Effector CD8-positive, alpha-beta T cell (primary cell): ENCODE results near the gene SDHD.
A peak's percentile ranks its signal among the peaks of the same experiment; 100 is the strongest.
"Not testable (repeated sequence)": the region's sequence is repeated elsewhere in the genome, so short reads cannot be mapped to it uniquely, and the experiment has no call there.

Source experiments
- DNase-seq: peaks from one replicate; lab custom pipeline; 2025; lab: John Stamatoyannopoulos, UW
- total RNA-seq, 4 experiments: gene quantifications; one replicate each; lab custom pipeline; 2026; lab: John Stamatoyannopoulos, UW

Gene SDHD
- total RNA-seq: 25.6 to 37.3 (median 29.8) reads per million in 4 experiments

DNA sequence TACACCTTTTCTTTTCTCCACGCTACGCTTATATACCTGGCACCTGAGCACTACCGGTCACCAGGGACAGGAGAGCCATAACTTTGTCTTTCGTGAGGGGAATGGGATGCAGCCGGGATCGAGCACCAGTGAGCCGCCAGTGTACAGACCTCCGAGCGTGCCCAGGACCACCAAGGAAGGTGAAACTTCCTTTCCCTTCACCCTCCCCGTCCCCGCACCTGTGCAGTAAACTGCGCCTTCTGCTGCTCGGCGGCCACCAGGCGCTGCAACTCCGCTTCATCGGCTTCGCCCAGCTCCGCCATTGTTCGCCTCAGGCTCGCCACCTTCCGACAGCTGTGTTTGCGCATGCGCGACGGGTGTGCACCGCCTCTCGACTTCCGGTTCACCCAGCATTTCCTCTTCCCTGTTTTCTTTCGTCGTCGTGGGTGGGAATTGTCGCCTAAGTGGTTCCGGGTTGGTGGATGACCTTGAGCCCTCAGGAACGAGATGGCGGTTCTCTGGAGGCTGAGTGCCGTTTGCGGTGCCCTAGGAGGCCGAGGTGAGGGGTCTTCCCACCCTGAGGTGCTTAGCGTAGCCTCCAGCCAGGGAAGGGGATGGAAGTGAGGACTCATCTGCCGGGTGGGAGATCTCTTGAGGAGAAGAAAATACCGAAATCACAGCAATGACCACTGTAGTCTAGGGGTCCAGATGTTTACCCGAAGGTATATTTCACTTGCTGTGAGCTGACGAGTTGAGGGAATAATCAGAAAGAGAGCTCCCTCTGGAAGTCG is at the start of gene SDHD, which contains the start of gene TIMM8B:
Gene SDHD (plus strand): TSS at position 452 of the 770 bp plus-strand sequence. CDS start 35 bp downstream, at position 487.
Gene TIMM8B (minus strand): TSS at position 335 of the 770 bp plus-strand sequence. CDS start 33 bp downstream, at position 302.
- peak; percentile 94 for DNase-seq

DNA sequence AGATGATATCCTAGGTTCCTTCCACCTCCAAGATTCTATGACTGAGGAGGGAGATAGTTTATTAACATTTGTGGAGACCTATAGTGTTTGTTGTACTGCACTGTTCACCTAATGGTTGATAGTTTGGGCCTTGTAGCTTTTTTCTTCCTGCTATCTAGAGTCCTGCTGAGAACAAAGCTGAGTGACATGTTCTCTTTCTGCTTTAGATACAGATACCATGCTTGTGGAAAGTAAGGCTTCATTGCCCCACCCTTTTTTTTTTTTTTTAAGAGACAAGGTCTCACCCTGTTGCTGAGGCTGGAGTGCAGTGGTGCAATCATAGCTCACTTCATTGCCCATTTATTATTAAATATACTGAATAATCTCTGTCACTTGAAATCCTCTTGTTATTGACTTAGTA is 49.1 kb upstream of the SDHD start:
- DNase-seq: no peak

DNA sequence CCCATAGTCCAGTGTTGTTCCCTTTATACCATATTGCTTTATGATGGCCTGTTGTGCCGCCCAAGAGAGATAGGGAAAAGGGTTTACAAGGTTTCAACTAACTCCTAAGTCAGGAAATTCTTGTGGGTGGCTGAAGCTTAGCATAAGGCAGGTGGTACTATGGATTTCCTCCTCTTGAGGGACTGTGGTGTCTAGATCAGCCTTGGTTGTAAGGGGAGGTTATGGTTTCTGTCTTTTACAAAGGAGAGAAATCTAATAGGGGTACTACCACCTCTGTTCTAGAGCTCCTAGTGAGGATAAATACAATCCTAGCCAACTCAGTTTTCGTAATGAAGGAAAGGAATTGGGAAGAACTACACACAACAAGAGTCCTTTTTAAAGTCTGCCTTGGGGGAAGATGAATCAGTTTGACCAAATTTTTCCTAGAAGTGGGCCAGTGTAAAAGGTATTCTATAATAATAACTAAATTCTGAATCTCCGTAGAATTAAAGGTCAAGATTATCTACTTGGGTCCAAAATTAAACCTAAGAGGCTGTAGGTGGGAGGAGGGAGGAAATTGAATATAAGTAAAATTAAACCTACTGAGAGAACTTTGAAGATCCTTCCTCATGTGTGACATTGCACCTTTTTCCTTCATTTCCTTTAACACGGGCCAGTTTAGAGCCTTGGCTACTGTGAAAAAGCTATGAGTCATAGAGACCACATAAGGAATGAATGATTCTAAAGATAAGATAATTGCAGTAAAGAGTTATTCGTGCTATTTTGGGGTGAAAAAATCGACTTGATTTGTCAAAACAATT is 44.3 kb upstream of the SDHD start:
- no peak for DNase-seq

DNA sequence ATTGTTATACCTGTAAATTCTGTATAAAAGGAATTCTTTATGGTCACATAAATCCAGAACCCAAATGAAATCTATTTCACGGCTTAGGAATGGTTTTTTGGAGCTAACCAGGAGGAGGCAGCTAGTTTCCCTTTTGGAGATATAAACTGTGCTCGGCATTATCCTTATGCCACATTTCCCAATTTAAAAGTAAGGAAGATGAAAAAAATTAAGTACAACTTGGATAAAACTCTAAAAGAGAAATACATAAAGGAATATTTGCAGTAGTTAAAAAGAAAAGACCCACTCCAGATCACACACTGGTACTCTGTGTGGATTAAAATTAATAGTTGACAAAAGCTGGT is 43.7 kb upstream of the SDHD start:
- DNase-seq: no peak

DNA sequence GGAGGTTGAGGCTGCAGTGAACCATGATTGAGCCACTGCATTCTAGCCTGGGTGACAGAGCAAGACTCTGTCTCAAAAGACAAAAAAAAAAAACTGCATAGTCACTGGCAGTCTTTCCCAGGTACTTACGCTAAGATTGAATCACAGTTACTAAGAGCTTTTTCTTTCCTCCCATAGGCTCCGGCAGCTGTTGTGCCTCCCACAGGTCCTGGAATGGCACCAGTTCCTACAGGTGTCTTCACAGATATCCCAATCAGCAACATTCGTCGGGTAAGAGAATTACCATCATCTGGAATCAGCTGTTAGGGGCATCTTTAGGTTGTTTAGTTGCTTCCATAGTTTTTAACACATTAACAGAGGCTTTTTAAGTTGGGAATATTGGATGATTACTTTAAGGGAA is 41.7 kb upstream of the SDHD start:
- DNase-seq: no peak

DNA sequence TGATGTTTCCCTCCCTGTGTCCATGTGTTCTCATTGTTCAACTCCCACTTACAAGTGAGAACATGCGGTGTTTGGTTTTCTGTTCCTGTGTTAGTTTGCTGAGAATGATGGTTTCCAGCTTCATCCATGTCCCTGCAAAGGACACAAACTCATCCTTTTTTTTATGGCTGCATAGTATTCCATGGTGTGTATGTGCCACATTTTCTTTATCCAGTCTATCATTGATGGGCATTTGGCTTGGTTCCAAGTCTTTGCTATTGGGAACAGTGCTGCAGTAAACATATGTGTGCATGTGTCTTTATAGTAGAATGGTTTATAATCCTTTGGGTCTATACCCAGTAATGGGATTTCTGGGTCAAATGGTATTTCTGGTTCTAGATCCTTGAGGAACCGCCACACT is 40.0 kb upstream of the SDHD start:
- DNase-seq: not testable (repeated sequence)

DNA sequence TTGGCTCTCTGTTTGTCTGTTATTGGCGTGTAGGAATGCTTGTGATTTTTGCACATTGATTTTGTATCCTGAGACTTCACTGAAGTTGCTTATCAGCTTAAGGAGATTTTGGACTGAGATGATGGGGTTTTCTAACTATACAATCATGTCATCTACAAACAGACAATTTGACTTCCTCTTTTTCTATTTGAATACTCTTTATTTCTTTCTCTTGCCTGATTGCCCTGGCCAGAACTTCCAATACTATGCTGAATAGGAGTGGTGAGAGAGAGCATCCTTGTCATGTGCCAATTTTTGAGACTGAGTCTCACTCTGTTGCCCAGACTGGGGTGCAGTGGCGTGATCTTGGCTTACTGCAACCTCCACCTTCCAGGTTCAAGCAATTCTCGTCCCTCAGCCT is 38.4 kb upstream of the SDHD start:
- DNase-seq: not testable (repeated sequence)

DNA sequence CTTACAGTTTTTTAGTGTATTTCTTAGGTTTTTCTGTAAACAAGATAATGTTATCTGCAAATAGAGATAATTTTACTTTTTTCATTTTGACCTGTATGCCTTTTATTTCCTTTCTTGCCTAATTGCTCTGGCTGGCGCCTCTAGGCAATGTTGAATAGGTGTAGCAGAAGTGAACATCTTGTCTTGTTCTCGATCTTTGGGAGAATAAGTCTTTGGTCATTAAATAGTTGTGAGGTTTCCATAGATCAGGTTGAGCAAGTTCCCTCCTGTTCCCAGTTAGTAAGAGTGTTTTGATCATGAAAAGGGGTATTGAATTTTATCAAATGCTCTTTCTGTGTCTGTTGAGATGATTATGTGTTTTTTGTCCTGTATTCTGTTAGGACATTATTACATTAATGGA is 36.9 kb upstream of the SDHD start:
- no peak for DNase-seq

DNA sequence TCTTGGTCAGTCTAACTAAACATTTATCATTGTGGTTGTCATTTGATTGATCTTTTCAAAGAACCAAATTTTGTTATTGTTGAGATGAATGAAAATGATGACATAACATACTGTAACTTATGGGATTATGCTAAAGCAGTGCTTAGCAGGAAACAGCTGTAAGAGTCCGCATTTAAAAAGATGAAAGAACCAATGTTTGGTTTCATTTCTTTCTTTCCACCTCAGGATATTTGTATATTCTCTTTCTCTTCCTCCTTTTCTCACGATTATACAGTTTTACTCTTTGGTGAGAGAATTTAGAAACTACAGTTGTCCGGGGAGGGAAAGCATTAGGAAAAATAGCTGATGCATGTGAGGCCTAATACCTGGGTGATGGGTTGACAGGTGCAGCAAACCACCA is 36.0 kb upstream of the SDHD start:
- no peak for DNase-seq

DNA sequence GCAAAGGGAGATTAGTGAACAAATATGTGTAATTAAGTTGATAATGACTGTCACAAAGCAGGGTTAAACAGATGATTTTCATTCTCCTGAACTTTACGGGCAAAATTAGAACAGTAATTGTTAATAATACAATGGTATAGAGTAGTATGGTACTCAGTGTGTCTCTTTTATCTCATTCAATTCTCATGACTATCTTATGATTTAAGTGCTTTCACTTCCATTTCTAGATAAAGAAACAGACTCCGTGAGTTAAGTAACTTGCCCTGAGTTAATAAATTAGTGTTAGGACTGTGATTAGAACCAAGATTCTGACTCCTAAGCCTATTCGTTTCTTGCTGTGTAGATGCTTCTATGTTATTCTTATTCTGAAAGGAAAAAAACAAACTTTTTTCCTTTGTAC is 34.9 kb upstream of the SDHD start:
- no peak for DNase-seq

DNA sequence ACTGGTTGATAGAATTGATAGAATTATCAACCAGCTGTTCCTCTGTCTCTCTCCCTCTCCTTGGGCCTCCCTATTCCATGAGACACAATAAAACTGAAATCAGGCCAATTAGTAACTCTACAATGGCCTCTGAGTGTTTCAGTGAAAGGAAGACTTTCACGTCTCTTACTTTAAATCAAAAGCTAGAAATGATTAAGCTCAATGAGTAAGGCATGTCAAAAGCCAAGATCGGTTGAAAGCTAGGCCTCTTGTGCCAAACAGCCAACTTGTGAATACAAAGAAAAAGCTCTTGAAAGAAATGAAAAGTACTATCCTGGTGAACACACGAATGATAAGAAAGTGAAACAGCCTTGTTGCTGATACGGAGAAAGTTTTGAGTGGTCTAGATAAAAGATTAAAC is 29.5 kb upstream of the SDHD start:
- no peak for DNase-seq

DNA sequence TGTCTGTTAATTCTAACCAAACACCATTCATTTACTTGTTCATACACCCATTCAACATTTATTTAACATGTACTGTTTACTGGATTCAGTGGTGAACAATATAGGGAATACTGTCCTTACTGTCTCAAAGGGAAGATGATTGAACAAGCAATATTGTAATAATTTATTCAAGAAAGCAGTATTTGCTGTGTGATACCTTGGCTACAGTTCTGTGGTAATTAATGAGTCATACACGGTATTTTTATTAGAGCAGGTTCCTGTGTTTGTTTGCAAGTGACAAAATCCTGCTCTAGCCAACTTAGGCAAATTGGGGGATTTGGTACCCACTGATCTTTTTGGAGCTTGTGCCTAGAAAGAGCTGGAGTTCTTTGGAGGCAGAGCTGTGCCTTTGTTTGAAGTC is 28.6 kb upstream of the SDHD start:
- DNase-seq: no peak

DNA sequence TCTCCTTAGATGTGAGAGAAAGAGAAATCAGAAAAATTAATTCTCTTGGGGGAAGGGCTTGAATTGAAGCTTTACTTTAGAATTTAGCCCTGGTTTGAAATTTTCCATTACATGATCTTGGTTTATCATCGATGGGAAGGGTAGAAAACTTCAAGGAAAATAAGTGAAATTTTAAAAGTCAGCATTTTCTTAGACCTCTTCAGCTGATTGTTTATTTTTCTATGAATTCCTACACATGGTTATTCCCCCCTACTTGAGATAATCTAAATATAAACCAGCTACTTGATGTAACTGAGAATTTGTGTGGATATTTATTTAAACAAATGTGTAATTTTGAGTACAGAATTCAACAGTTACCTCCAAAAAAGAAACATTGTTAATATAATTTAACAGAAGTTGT is 23.8 kb upstream of the SDHD start:
- no peak for DNase-seq

DNA sequence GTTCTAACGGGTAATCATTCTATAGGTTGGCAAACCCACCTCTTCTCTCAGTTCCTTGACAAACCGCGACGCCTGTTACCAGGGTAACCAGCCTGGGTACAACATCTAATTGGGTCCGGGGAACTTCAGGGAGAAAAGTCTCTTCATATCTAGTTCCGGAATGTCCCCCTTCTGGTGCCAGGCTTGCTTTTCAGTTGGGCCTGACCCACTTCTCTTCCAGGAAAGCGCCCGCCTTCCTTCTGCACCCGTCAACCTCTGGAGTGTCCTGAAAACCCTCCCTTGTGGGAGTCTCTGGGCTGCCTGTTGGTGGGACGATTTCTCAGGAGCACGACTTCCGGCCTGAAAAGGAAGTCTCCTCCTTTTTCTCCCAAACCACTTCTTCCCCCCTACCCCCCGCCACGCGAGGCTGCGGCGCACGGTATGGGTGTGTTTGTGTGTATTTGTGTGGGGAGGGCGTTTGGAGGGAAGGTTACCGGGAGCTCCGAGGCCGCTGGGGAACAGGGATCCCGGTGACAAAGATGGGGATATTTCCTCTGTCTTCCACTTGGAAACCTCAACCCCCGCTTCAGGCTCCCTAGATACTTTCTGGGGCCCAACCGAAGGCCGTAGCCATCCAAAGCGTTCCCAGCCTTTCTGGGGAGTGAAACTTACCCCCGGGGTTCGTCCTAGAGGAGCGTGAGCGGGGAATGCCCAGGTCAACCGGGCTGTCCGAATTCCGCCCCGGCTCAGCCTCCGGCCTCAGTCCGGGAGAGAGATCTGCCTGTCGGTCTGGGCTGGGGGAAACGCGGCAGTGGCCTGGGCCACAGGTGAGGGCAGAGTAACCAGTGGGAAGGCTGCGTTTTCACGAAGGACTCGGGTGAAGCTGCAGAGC is 12.5 kb upstream of the SDHD start, which contains the start of the genes NKAPD1 and PIH1D2:
Gene NKAPD1 (plus strand): TSS at position 359 of the 871 bp plus-strand sequence. CDS start 1,276 bp downstream, outside the sequence.
Gene PIH1D2 (minus strand): TSS at position 77 of the 871 bp plus-strand sequence. CDS start 843 bp downstream, outside the sequence.
- peak; percentile 76 for DNase-seq

DNA sequence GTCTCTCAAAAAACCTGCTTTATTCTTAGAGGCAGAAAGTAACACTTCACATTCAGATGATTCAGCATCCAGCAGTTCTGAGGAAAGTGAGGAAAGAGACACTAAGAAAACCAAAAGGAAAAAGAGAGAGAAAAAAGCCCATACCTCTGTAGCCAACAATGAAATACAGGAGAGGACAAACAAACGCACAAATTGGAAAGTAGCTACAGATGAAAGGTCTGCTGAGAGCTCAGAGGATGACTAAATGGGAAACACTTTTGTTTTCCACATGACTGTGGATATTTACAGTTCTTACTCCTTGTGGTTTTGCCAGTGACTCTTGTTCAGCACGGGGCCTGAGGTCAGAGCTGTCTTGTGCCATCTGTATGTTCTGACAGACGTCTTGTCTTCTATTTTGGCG is 3.9 kb upstream of the SDHD start:
- DNase-seq: no peak

DNA sequence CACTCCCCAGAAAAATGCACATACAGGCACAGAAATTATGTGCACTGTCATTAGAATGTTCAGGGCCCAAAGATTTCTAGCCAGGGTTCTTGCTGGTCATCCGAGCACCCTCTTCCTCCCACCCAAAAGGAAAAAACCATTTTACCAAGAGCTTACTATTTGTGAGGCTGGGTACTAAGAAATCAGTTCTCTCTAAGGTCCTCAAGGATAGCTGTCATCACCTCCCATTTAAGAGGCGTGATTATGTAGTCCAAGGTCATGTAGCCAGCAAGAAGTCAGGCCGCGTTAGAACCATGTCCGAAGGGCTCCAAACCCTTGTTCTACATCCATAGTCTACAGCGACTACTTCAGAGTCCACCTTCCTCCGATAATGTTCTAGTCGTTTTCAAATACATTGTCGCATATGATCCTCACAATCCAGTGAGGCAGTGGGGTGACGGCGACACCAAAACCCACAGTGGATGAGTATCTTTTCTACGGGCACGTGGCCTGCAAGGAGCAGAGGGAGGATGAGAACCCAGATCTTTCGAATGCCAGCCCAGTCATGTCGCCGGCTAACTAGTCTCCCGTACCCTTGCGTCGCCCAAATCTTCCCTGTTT is 751 bp upstream of the SDHD start:
- DNase-seq: no peak

DNA sequence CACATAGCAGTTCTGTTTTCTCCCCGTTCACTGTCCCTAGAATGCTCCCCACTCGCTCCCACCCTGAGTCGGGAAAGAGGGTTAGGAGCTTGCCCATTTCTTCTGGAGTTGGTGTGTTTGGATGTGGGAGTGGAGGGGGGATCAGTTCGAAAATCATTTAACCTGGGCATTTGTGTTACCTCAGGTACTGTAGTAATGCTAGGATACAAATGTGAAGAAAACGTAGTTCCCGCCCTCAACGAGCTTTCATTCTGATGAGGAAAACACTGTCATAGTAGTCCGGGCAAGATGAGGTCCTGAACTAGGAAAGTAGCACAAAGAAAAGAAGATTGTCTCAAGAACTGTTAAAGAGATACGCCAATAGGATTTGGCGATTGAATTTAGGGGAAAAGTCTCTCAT is 539 bp downstream of the SDHD start:
- DNase-seq: no peak

DNA sequence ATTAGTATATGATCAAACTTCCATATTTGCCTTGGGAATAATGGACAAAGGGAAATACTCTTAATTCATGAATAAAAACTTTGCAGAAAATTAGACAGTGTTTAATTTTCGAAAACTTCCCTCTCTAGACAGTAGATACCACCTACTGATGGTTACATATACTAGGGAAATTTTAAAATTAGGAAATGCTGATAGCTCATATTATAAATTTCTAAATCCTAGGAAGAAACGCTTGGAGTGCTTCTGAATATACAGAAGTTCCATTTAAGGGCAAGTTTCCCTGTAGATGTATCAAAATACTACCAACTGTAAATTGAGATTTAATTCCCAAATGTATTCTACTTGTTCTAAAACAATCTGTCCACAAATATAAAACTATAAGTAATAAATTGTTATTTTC is 8.6 kb downstream of the SDHD start:
- DNase-seq: not testable (repeated sequence)

DNA sequence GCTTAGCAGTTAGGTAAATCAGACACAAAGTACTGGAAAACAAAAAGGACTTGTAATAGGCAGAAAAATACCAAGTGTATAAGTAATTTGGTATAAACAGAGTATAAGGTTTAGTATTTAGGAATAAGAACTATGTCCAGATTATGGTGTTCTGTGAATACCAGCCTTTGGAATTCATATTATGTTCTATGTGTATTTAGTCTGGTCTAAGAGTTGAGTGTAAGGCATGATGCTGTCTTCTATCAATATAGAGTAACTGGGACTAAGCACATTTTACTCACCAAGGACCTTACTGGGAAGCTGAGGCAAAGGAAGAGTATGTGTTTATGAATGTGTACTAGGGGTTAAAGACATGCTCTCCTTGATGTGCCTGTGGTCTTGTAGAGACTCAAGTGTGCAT is 9.5 kb downstream of the SDHD start:
- DNase-seq: no peak

DNA sequence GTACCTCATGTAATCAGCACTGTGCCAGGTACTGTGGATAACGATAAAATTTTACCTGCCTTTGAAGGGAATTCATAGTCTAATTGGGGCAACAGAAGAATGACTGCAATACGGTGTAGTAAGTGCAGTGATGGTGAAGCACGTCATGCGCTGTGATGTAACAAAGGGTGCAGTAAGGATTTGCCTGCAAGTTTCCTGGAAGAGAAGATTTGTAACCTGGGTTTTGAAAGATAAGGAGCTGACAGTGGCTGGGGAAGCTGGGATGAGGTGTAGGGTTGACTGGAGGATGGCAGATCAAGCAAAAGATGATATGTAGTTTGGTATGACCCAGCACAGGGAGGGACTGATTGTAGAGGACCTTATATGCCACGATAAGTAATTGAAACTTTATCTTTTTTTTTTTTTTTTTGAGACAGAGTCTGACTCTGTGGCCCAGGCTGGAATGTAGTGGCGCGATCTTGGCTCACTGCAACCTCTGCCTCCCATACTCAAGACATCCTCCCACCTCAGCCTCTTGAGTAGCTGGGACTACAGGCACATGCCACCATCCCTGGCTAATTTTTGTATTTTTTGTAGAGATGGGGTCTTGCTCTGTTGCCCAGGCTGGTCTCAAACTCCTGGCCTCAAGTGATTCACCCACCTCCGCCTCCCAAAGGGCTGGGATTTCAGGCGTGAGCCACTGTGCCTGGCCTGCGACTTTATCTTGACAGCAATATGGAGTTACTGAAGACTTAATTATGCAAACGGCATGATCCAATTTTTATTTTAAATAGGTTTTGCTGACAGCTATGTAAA is 11.3 kb downstream of the SDHD start:
- no peak for DNase-seq

DNA sequence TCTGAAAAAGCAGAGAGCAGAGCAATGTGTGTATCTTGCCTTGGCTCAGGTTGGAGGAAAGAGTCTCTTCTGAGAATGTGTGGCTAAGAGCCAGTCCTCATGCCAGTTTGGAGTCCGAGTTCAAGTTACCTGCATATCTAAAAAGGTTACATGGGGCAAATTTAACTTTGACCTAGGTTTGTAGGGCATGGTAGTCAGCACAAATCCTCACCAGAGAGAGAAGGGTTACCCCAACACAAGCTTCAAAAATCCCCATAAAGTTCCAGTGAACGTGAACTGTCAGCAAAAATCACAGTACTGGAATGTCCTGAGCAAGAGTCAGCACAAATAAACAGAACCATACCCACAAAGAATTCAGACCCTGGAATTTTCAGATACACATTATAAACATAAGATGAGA is 13.8 kb downstream of the SDHD start:
- DNase-seq: no peak
